SK-N-DZ (cell line): ENCODE measurements around the gene RFX2.
"Not testable (repeated sequence)": the region's sequence is repeated elsewhere in the genome, so short reads cannot be mapped to it uniquely, and the experiment has no call there.

Source experiments
- DNase-seq: peaks from one replicate; pipeline ENCODE4 v3.0.0-alpha.2; 2015; ENCODE audit warnings: low spot score

RFX2 gene

GRCh38 chr19:6038634-6039405 lies 71.5 kb downstream of the RFX2 start:
- DNase-seq: no peak

- no peak for DNase-seq
These were observed 75.3 kb downstream of the RFX2 start for GRCh38 chr19:6035026-6035425.

- DNase-seq: no peak
These were observed 75.8 kb downstream of the RFX2 start for GRCh38 chr19:6034512-6034911.

- no peak for DNase-seq
These were observed 76.5 kb downstream of the RFX2 start for GRCh38 chr19:6033744-6034264.

- no peak for DNase-seq
These were observed 77.5 kb downstream of the RFX2 start for GRCh38 chr19:6032827-6033226.

GRCh38 chr19:6032381-6032780 lies 77.9 kb downstream of the RFX2 start:
- DNase-seq: no peak

- DNase-seq: no peak
These were observed 80.1 kb downstream of the RFX2 start for GRCh38 chr19:6030214-6030507.

- DNase-seq: no peak
These were observed 83.7 kb downstream of the RFX2 start for GRCh38 chr19:6026390-6027227.

GRCh38 chr19:6024756-6025155 lies 85.5 kb downstream of the RFX2 start:
- not testable (repeated sequence) for DNase-seq

- no peak for DNase-seq
These were observed 86.4 kb downstream of the RFX2 start for GRCh38 chr19:6023936-6024335.

- no peak for DNase-seq
These were observed 87.1 kb downstream of the RFX2 start for GRCh38 chr19:6023085-6023682.

GRCh38 chr19:6022570-6023064 lies 87.7 kb downstream of the RFX2 start:
- DNase-seq: no peak

GRCh38 chr19:6021878-6022569 lies 88.3 kb downstream of the RFX2 start:
- peak; percentile 77 for DNase-seq

GRCh38 chr19:6020972-6021805 lies 89.1 kb downstream of the RFX2 start:
- DNase-seq: no peak

GRCh38 chr19:6020166-6020882 lies 90.0 kb downstream of the RFX2 start:
- DNase-seq: no peak

- no peak for DNase-seq
These were observed 91.5 kb downstream of the RFX2 start for GRCh38 chr19:6018786-6019185.

GRCh38 chr19:6017576-6017975 lies 92.7 kb downstream of the RFX2 start:
- no peak for DNase-seq

GRCh38 chr19:6015841-6016545 lies 94.3 kb downstream of the RFX2 start:
- no peak for DNase-seq

GRCh38 chr19:6014551-6015135 lies 95.7 kb downstream of the RFX2 start:
- no peak for DNase-seq
